ENCODE data around the gene ZDHHC21. TPM values are rescaled to one million over a fixed set of nuclear protein-coding genes. Genes with fewer than 3 reads are reported as not detected.

The ZDHHC21 gene
- polyA plus RNA-seq, 3 donors = 0.34 to 2.0 (median 1.0) TPM

DNA sequence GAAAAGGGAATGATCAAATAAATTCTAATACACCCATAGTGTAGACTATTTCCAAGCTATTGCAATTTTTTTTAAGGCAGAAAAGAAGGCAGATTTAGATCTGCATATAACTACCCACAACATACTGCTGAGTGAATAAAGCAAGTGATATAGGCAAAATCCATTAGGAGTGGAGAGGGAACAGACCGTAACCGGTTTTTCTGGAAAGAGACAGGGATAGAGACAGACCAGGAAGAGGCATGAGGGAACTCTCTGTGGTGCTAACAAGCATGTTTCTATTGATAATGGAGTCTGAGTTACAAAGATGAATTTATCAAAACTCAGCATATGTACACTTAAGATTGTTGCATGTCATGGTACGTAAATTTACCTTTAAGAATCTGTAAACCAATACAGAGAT is 14.5 kb downstream of the ZDHHC21 start:
- H3K79me2 ChIP-seq (ENCODE audit: insufficient read depth, low read length) = no peaks in the 10 kb centered on the region
- H3K36me3 ChIP-seq (replicated peaks in 1 of 2; ENCODE audit: control insufficient read depth in 1 of 2, insufficient read depth in 2 of 2, low read length in 2 of 2) = peaks cover 0 to 7% of the 10 kb centered on the region in 2 donors
- no peaks in the 10 kb centered on the region for H4K20me1 ChIP-seq (ENCODE audit: insufficient read depth, low read length)
- no peak for DNase-seq
- peaks cover 17 to 28% of the 10 kb centered on the region in 2 donors for H3K36me3 Mint-ChIP-seq
- no peak overlapping the region for H2AFZ ChIP-seq (ENCODE audit: insufficient read depth, low read depth, low read length, poor library complexity, severe bottlenecking)
- no peak overlapping the region for H3K4me3 ChIP-seq (replicated peaks in 1 of 3; ENCODE audit: low read depth in 2 of 3, low read length in 3 of 3)
- H3K9me3 ChIP-seq (replicated peaks in 1 of 2; ENCODE audit: control insufficient read depth in 1 of 2, insufficient read depth in 1 of 2, low read length in 2 of 2) = no peaks in the 10 kb centered on the region
- peak overlapping the region in 1 of 7 donors; percentile 43 for H3K27ac Mint-ChIP-seq
- H3K4me3 Mint-ChIP-seq = no peak overlapping the region
- no peaks in the 10 kb centered on the region for H3K27me3 ChIP-seq (ENCODE audit: control insufficient read depth in 2 of 2, insufficient read depth in 2 of 2, low read length in 2 of 2)
- peaks cover 0 to 1% (median 0%) of the 10 kb centered on the region in 7 donors for H3K9me3 Mint-ChIP-seq
- no peak overlapping the region for H3K27ac ChIP-seq (ENCODE audit: low read depth in 1 of 2, low read length in 2 of 2)
- H3K4me1 Mint-ChIP-seq = no peaks in the 10 kb centered on the region
- no peaks in the 10 kb centered on the region for H3K27me3 Mint-ChIP-seq (ENCODE audit: low read depth in 3 of 3)
- TF ChIP-seq, protein P1, sequence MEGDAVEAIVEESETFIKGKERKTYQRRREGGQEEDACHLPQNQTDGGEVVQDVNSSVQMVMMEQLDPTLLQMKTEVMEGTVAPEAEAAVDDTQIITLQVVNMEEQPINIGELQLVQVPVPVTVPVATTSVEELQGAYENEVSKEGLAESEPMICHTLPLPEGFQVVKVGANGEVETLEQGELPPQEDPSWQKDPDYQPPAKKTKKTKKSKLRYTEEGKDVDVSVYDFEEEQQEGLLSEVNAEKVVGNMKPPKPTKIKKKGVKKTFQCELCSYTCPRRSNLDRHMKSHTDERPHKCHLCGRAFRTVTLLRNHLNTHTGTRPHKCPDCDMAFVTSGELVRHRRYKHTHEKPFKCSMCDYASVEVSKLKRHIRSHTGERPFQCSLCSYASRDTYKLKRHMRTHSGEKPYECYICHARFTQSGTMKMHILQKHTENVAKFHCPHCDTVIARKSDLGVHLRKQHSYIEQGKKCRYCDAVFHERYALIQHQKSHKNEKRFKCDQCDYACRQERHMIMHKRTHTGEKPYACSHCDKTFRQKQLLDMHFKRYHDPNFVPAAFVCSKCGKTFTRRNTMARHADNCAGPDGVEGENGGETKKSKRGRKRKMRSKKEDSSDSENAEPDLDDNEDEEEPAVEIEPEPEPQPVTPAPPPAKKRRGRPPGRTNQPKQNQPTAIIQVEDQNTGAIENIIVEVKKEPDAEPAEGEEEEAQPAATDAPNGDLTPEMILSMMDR (IDR thresholded peaks at IDR 0.05) = no peak
- H3K9ac ChIP-seq (ENCODE audit: insufficient read depth, low read length, poor library complexity, severe bottlenecking) = no peak overlapping the region
- no peak overlapping the region for H3K4me2 ChIP-seq (replicated peaks; ENCODE audit: extremely low read depth, low read length, poor library complexity, severe bottlenecking)
- WGBS (ENCODE audit: insufficient coverage) = no CpG with 5 or more reads among the region's 3 CpGs
- intact Hi-C loops (cut with micrococcal nuclease) = no loop called here
- H3K4me1 ChIP-seq (ENCODE audit: control insufficient read depth in 1 of 2, insufficient read depth in 2 of 2, low read length in 2 of 2) = no peaks in the 10 kb centered on the region

DNA sequence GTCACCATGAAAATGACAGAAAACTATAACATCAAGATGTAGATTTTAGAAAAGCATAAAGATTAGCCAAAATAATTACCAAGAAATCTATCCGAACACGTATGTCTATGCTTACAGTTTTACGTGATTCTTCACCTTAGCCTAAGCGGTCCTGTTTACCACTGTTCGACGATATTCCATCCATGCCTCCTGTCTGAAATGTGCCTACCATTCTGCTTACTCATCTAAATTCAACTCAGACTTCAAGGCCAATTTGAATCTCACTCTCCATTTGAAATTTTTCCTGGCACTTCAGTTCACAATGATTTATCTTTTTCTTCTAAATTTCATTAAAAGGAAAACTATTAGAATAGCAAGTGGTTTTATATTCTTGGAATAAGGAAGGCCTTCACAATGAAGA is 15.4 kb downstream of the ZDHHC21 start:
- no peak for DNase-seq
- Histone ChIP-seq H3K27me3 (ENCODE audit: control insufficient read depth in 2 of 2, insufficient read depth in 2 of 2, low read length in 2 of 2) (no peaks in the 10 kb centered on the region), H3K9me3 (replicated peaks in 1 of 2; ENCODE audit: control insufficient read depth in 1 of 2, insufficient read depth in 1 of 2, low read length in 2 of 2) (no peaks in the 10 kb centered on the region), H2AFZ (ENCODE audit: insufficient read depth, low read depth, low read length, poor library complexity, severe bottlenecking) (no peak overlapping the region), H3K79me2 (ENCODE audit: insufficient read depth, low read length) (no peaks in the 10 kb centered on the region), H3K27ac (ENCODE audit: low read depth in 1 of 2, low read length in 2 of 2) (no peak overlapping the region), H3K4me2 (replicated peaks; ENCODE audit: extremely low read depth, low read length, poor library complexity, severe bottlenecking) (no peak overlapping the region), H3K4me3 (replicated peaks in 1 of 3; ENCODE audit: low read depth in 2 of 3, low read length in 3 of 3) (no peak overlapping the region), H4K20me1 (ENCODE audit: insufficient read depth, low read length) (no peaks in the 10 kb centered on the region), H3K9ac (ENCODE audit: insufficient read depth, low read length, poor library complexity, severe bottlenecking) (no peak overlapping the region), H3K36me3 (replicated peaks in 1 of 2; ENCODE audit: control insufficient read depth in 1 of 2, insufficient read depth in 2 of 2, low read length in 2 of 2) (peaks cover 0 to 7% of the 10 kb centered on the region in 2 donors), H3K4me1 (ENCODE audit: control insufficient read depth in 1 of 2, insufficient read depth in 2 of 2, low read length in 2 of 2) (no peaks in the 10 kb centered on the region)
- Mint-ChIP-seq H3K9me3 (peaks cover 0 to 1% (median 0%) of the 10 kb centered on the region in 7 donors), H3K27me3 (ENCODE audit: low read depth in 3 of 3) (no peaks in the 10 kb centered on the region), H3K4me1 (no peaks in the 10 kb centered on the region), H3K36me3 (peaks cover 17 to 27% of the 10 kb centered on the region in 2 donors), H3K4me3 (no peak overlapping the region), H3K27ac (no peak overlapping the region)
- TF ChIP-seq, protein P1 (IDR thresholded peaks at IDR 0.05) = no peak
- intact Hi-C loops (cut with micrococcal nuclease) = no loop called here
- 96% methylated on average over 6 of the region's 6 CpGs for WGBS (ENCODE audit: insufficient coverage)

Measured in CD14-positive monocyte (primary cell).